ENCODE results near the gene OR2B2.
"Not testable (repeated sequence)": the region's sequence is repeated elsewhere in the genome, so short reads cannot be mapped to it uniquely, and the experiment has no call there.

Gene OR2B2

GRCh38 chr6:27931209-27931608, 19.0 kb upstream of the OR2B2 start:
- ChIA-PET POLR2A (ENCODE audit: low non-redundant PET) (no interaction called here), CTCF (interaction anchor here (0.6 kb wide), 1 partner anchor 17 kb away, joined by 3 read pairs; no protein-coding TSS in a partner anchor)
- no peak overlapping the region for H3K27ac ChIP-seq
- DNase-seq (ENCODE audit: low spot score) = no peak
- no peak for TF ChIP-seq CTCF (conservative IDR thresholded peaks at IDR 0.05; ENCODE audit: low read depth)

DNA sequence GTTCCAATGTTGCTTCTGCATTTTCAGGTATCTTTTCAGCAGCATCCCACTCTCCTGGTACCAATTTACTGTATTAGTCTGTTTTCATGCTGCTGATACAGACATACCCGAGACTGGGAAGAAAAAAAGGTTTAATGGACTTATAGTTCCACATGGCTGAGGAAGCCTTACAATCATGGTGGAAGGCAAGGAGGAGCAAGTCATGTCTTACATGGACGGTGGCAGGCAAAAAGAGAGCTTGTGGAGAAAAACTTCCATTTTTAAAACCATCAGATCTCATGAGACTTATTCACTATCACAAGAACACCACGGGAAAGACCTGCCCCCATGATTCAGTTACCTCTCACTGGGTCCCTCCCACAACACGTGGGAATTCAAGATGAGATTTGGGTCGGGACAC, 17.7 kb upstream of the OR2B2 start:
- CTCF ChIA-PET; POLR2A ChIA-PET (ENCODE audit: low non-redundant PET); DNase-seq (ENCODE audit: low spot score); H3K27ac ChIP-seq: not testable (repeated sequence)

DNA sequence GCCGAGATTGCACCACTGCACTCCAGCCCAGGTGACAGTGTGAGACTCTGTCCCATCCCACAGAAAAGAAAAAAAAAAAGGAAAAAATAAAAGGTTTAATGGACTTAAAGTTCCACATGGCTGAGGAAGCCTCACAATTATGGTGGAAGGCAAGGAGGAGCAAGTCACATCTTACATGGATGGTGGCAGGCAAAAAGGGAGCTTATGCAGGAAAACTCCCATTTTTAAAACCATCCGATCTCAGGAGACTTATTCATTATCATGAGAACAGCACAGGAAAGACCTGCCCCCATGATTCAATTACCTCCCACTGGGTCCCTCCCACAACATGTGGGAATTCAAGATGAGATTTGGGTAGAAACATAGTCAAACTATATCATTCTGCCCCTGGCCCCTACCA, 15.8 kb upstream of the OR2B2 start:
- H3K27ac ChIP-seq; CTCF ChIA-PET; DNase-seq (ENCODE audit: low spot score); POLR2A ChIA-PET (ENCODE audit: low non-redundant PET): not testable (repeated sequence)

DNA sequence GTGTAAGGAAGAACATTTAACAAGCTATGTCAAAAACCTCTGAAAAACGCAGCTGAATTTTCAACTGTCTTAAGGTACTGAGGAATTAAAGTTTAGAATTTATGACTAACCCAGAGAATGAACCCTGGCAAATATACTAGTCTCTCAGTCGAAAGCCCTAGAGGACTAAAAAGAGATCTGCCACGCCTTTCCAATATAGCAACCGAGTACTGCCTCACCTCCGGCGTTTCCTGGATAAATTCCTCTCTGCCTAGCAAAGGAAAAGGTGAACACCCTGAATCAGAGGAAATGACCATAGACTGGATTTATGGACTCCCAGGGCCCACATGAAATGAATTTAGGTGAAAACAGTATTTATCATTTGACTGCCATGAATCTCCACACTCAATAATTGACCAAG, 12.0 kb upstream of the OR2B2 start:
- peak; percentile 12 for DNase-seq (ENCODE audit: low spot score)
- POLR2A ChIA-PET (ENCODE audit: low non-redundant PET) = no interaction called here
- TF ChIP-seq CTCF (conservative IDR thresholded peaks at IDR 0.05; ENCODE audit: low read depth) = no peak
- CTCF ChIA-PET = interaction anchor here (0.7 kb wide), 1 partner anchor 168 kb away, joined by 3 read pairs; no protein-coding TSS in a partner anchor
- no peak overlapping the region for H3K27ac ChIP-seq

DNA sequence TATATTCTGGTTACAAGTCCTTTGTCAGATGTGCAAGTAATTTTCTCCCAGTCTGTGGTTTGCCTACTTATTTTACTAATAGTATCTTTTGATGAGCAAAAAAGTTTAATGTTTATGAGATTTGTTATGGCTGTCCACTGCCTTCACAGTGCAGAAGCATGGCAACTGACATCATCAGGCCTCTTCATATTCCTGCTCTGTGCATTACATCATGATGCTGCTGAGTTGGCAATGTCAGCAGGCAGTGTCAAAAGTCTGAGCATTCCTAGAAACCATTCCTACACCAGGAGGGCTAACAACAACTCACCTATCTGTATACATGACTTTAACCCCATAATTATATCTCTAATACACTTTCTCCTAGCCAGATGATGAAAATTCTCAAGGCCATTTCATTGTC, 10.8 kb upstream of the OR2B2 start:
- DNase-seq (ENCODE audit: low spot score) = no peak
- POLR2A ChIA-PET (ENCODE audit: low non-redundant PET) = no interaction called here
- no peak overlapping the region for H3K27ac ChIP-seq
- CTCF ChIA-PET = no interaction called here
- TF ChIP-seq CTCF (conservative IDR thresholded peaks at IDR 0.05; ENCODE audit: low read depth) = no peak

DNA sequence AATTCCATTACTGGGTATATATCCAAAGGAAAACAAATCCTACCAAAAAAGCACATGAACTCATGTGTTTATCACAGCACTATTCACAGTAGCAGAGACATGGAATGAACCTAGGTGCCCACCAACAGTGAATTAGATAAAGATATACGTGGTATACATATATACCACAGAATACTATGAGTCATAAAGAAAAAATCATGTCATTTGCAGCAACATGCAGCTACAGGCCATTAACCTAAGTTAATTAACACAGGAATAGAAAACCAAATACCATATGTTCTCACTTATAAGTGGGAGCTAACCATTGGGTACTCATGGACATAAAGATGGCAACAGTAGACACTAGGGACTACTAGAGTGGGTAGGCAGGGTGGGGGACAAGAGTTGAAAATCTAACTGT, 4.2 kb downstream of the OR2B2 start:
- no peak for TF ChIP-seq CTCF (conservative IDR thresholded peaks at IDR 0.05; ENCODE audit: low read depth)
- ChIA-PET POLR2A (ENCODE audit: low non-redundant PET) (no interaction called here), CTCF (interaction anchor here (0.6 kb wide), 1 partner anchor 1817 kb away, joined by 3 read pairs; no protein-coding TSS in a partner anchor)
- no peak overlapping the region for H3K27ac ChIP-seq
- DNase-seq (ENCODE audit: low spot score) = no peak

DNA sequence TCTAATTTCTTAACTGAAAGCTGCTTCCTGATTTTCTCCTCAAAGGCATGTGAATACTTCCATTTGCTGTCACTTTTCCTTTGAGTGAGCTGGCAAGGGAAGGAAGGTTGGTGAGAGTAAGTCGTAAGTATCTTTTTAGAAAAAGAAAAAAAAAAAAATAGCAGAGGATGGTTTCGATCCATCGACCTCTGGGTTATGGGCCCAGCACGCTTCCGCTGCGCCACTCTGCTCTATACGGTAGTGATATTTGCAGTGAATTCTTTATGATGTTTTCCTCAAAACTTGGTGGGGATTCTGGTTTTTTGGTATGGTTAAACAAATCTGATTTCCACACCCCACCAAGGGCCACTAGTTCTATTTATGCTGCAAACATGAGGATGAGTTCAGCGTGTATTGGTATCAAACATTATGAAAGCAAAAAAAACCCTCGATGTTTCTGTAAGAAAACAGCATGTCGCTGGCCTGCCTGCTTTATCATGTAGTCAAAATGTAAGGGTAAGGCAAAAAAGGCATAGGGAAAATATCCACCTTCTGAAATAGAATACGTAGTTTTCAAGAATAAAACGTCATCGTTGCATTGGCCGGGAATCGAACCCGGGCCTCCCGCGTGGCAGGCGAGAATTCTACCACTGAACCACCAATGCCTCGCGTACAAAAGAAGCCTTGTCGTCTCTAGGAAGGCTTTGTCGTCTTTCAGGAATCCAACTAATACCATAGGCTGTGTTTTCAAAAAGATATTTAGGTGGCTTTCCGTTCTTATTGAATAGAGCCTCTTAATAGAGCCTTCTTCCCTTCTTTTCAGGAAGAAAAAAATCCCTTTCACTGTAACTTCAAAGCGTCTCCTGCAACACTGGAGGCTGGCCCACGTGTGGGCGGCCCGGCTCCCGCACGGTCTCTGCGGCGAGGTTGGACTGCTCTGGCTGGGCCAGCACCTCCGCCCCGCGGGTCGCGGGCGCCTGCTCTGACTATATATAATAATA, 9.6 kb downstream of the OR2B2 start:
- POLR2A ChIA-PET (ENCODE audit: low non-redundant PET) = no interaction called here
- TF ChIP-seq CTCF (conservative IDR thresholded peaks at IDR 0.05; ENCODE audit: low read depth) = no peak
- DNase-seq (ENCODE audit: low spot score) = peak; percentile 57
- CTCF ChIA-PET = interaction anchor here (0.5 kb wide), 2 partner anchors 82 to 1330 kb away, joined by 3 to 5 read pairs; no protein-coding TSS in a partner anchor
- peak overlapping the region; percentile 74 for H3K27ac ChIP-seq

Data from RWPE1 (cell line).